GM23248 (cell line): Measurements from ENCODE around the gene ST6GALNAC3. TPM values are rescaled to one million over a fixed set of nuclear protein-coding genes. Genes with fewer than 3 reads are reported as not detected.

Experiments used
- DNase-seq: peaks from one replicate; pipeline ENCODE4 v3.0.0-alpha.2; 2015
- H2AFZ ChIP-seq: fragments of 200-600 bp; sonication (generic); 2 replicates; pipeline ENCODE4 v1.6.1; 2016; ENCODE audit warnings: antibody characterized with exemption
- H3F3A ChIP-seq: fragments of 200-600 bp; sonication (generic); 2 replicates; pipeline ENCODE4 v1.6.1; 2016; ENCODE audit warnings: mild to moderate bottlenecking, antibody characterized with exemption, mixed run types; ENCODE audit not compliant: insufficient read depth
- H3K27ac ChIP-seq: fragments of 200-600 bp; sonication (generic); 2 replicates; pipeline ENCODE4 v1.5.1; 2016; ENCODE audit warnings: mild to moderate bottlenecking
- H3K27me3 ChIP-seq: fragments of 200-600 bp; sonication (generic); replicated peaks from 2 replicates; pipeline ENCODE4 v1.6.1; 2016; ENCODE audit warnings: mild to moderate bottlenecking; ENCODE audit not compliant: insufficient read depth
- H3K36me3 ChIP-seq: fragments of 200-600 bp; sonication (generic); 2 replicates; pipeline ENCODE4 v1.6.1; 2016; ENCODE audit warnings: low read depth, mild to moderate bottlenecking
- H3K4me1 ChIP-seq: fragments of 200-600 bp; sonication (generic); 2 replicates; pipeline ENCODE4 v1.6.1; 2016; ENCODE audit warnings: mild to moderate bottlenecking; ENCODE audit not compliant: insufficient read depth
- H3K4me2 ChIP-seq: fragments of 200-600 bp; sonication (generic); one replicate; pipeline ENCODE4 v1.6.1; 2016; ENCODE audit warnings: mild to moderate bottlenecking; ENCODE audit not compliant: unreplicated experiment
- H3K4me3 ChIP-seq: fragments of 200-600 bp; sonication (generic); 2 replicates; pipeline ENCODE4 v1.5.1; 2016; ENCODE audit warnings: mild to moderate bottlenecking
- H3K79me2 ChIP-seq: fragments of 200-600 bp; sonication (generic); 2 replicates; pipeline ENCODE4 v1.6.1; 2016; ENCODE audit warnings: mild to moderate bottlenecking; ENCODE audit not compliant: insufficient read depth
- H3K9ac ChIP-seq: fragments of 200-600 bp; sonication (generic); 2 replicates; pipeline ENCODE4 v1.6.1; 2016; ENCODE audit warnings: mild to moderate bottlenecking
- H3K9me2 ChIP-seq: fragments of 200-600 bp; sonication (generic); 2 replicates; pipeline ENCODE4 v1.6.1; 2016; ENCODE audit warnings: mixed run types, mild to moderate bottlenecking, moderate library complexity; ENCODE audit not compliant: insufficient read depth
- H3K9me3 ChIP-seq: fragments of 200-600 bp; sonication (generic); one replicate; pipeline ENCODE4 v1.6.1; 2017; ENCODE audit warnings: low read depth
- H4K20me1 ChIP-seq: fragments of 200-600 bp; sonication (generic); 2 replicates; pipeline ENCODE4 v1.6.0; 2016; ENCODE audit not compliant: insufficient read depth
- EZH2 ChIP-seq: fragments of 200-600 bp; sonication (generic); IDR thresholded peaks from 2 replicates; pipeline ENCODE4 v1.6.1; 2018; ENCODE audit warnings: antibody characterized with exemption, mild to moderate bottlenecking; ENCODE audit not compliant: insufficient read depth, poor library complexity, severe bottlenecking
- EZH2phosphoT487 ChIP-seq: fragments of 200-600 bp; sonication (generic); IDR thresholded peaks from 2 replicates; pipeline ENCODE4 v1.6.1; 2018; ENCODE audit warnings: antibody characterized with exemption, moderate library complexity, mild to moderate bottlenecking, low read depth; ENCODE audit not compliant: insufficient read depth
- WGBS, 2 experiments: methylation state at CpG; one replicate each; pipeline ENCODE4 v1.1.6; 2015 to 2017; ENCODE audit warnings: low lambda C conversion rate in 2 of 2, low coverage in 1 of 2; ENCODE audit errors: missing lambda C conversion rate in 2 of 2; 5-methylcytosine and 5-hydroxymethylcytosine counted together
- in situ Hi-C: fragments of 300-500 bp; cut with MboI; formaldehyde crosslinking; loops from 2 replicates; pipeline ENCODE4 v1.15.0; 2020
- polyA plus RNA-seq: library from polyadenylated mRNA; unstranded; fragments of >200 nt; fragmentation: Nextera tagmentation; extraction: Ambion mirVana; gene quantifications from 2 replicates; pipeline ENCODE4 v1.2.1, GENCODE V29; 2016
- total RNA-seq: library from RNA; depleted of rRNA; stranded (reverse); fragments of >200 nt; shearing (Covaris generic); gene quantifications from 2 replicates; pipeline ENCODE4 v1.2.3, GENCODE V29; 2014

Gene ST6GALNAC3
- total and polyA plus RNA-seq, 2 experiments from 2014 or later = not detected

DNA sequence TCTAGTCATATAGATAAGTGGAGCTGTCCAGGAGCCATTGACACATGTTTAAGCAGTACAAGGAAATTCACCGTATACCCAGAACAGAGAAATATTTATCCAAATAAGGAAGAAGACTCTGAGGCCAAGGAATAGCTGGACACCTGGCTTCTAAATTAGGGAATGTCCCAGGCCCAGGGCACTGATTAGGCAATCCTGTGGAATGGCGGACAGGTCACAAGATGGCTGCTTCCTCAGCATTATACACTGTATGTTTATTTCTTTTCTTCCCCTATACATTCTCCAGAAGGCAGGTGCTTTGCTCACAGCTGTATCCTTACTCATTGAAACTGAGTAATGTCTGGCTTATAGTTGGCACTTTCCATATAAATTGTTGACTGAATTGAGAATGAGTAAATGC is 59.4 kb downstream of the ST6GALNAC3 start:
- in situ Hi-C loops = no loop called here
- 81 to 83% methylated on average over 2 of the region's 2 CpGs for WGBS, 2 experiments
- H3K36me3 ChIP-seq = no peaks in the 10 kb centered on the region
- H3K79me2 ChIP-seq = no peaks in the 10 kb centered on the region
- H2AFZ ChIP-seq = no peak overlapping the region
- TF ChIP-seq EZH2 = no peak
- no peak for TF ChIP-seq EZH2phosphoT487
- 0 out of 2 replicates have a peak, but pooled peaks cover 21% of the 10 kb centered on the region for H3K27me3 ChIP-seq
- no peaks in the 10 kb centered on the region for H3F3A ChIP-seq
- DNase-seq = no peak
- H3K9me3 ChIP-seq = no peaks in the 10 kb centered on the region
- no peak overlapping the region for H3K27ac ChIP-seq
- H4K20me1 ChIP-seq = no peaks in the 10 kb centered on the region
- no peaks in the 10 kb centered on the region for H3K9me2 ChIP-seq
- no peak overlapping the region for H3K4me2 ChIP-seq
- H3K4me3 ChIP-seq = no peak overlapping the region
- H3K9ac ChIP-seq = no peak overlapping the region
- no peaks in the 10 kb centered on the region for H3K4me1 ChIP-seq

GRCh38 chr1:76135835-76136234 is 61.3 kb downstream of the ST6GALNAC3 start:
- Histone ChIP-seq H3K79me2 (no peaks in the 10 kb centered on the region), H3K9ac (no peak overlapping the region), H3K4me1 (no peaks in the 10 kb centered on the region), H3K9me3 (no peaks in the 10 kb centered on the region), H3K9me2 (no peaks in the 10 kb centered on the region), H3K4me2 (no peak overlapping the region), H3K36me3 (no peaks in the 10 kb centered on the region), H3K4me3 (no peak overlapping the region), H2AFZ (no peak overlapping the region), H3F3A (no peaks in the 10 kb centered on the region), H3K27ac (no peak overlapping the region), H3K27me3 (0 out of 2 replicates have a peak, but pooled peaks cover 21% of the 10 kb centered on the region), H4K20me1 (no peaks in the 10 kb centered on the region)
- TF ChIP-seq EZH2 (no peak), EZH2phosphoT487 (no peak)
- no peak for DNase-seq
- in situ Hi-C loops = no loop called here
- 46 to 50% methylated on average over 3 of the region's 3 CpGs for WGBS, 2 experiments

GRCh38 chr1:76136894-76137293 is 62.3 kb downstream of the ST6GALNAC3 start:
- Histone ChIP-seq H3K9me3 (no peaks in the 10 kb centered on the region), H3K9me2 (no peaks in the 10 kb centered on the region), H3K4me2 (no peak overlapping the region), H4K20me1 (no peaks in the 10 kb centered on the region), H2AFZ (no peak overlapping the region), H3K27me3 (0 out of 2 replicates have a peak, but pooled peaks cover 21% of the 10 kb centered on the region), H3K4me3 (no peak overlapping the region), H3K4me1 (no peaks in the 10 kb centered on the region), H3K9ac (no peak overlapping the region), H3K36me3 (no peaks in the 10 kb centered on the region), H3K27ac (no peak overlapping the region), H3K79me2 (no peaks in the 10 kb centered on the region), H3F3A (no peaks in the 10 kb centered on the region)
- WGBS, 2 experiments = 49 to 54% methylated on average over 3 of the region's 3 CpGs
- no peak for DNase-seq
- TF ChIP-seq EZH2phosphoT487 (no peak), EZH2 (no peak)
- in situ Hi-C loops = no loop called here

DNA sequence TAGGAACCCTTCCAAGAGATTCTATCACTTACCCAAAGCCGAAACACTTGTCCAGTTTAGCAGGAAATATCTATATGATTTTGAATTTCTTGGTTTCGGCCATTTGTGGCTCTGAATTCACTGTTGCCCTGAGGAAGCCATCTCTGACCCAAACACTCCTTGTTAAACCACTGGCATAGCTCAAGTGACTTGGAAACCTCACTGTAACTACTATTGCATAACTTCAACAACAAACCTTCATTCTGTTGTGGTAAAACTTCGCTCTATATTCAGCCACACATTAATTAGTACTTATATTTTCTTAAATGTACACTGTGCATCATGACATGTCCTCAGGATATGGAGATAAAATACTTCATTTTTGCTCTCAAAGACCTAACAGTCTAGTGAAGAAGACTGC is 63.2 kb downstream of the ST6GALNAC3 start:
- Histone ChIP-seq H3K79me2 (no peaks in the 10 kb centered on the region), H3K9me3 (no peaks in the 10 kb centered on the region), H3K27me3 (0 out of 2 replicates have a peak, but pooled peaks cover 21% of the 10 kb centered on the region), H3K4me3 (no peak overlapping the region), H3F3A (no peaks in the 10 kb centered on the region), H3K4me2 (no peak overlapping the region), H4K20me1 (no peaks in the 10 kb centered on the region), H3K36me3 (no peaks in the 10 kb centered on the region), H3K4me1 (no peaks in the 10 kb centered on the region), H3K27ac (no peak overlapping the region), H3K9me2 (no peaks in the 10 kb centered on the region), H3K9ac (no peak overlapping the region), H2AFZ (no peak overlapping the region)
- 31 to 32% methylated on average over 3 of the region's 3 CpGs for WGBS, 2 experiments
- no peak for DNase-seq
- TF ChIP-seq EZH2 = no peak
- in situ Hi-C loops = no loop called here

DNA sequence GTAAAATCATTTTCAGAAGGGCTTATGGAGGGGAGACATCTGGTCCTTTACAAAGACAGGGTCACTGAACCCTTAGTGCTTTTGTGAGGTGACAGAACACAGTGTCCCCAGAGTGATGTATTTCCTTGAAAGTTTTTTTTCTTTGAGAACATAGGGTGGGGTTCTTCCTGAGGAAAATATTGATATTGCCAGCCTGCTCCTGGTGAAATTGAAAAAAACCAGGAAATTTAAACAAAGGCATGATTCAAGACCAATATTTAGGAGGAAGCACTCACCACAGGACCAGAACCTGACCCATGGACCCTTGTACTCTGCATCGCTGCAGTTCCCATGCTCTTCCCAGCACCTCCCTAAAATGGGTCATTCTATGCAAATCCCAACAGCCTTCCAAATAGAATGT is 63.7 kb downstream of the ST6GALNAC3 start:
- Histone ChIP-seq H3K4me3 (no peak overlapping the region), H3K36me3 (no peaks in the 10 kb centered on the region), H3K9me2 (no peaks in the 10 kb centered on the region), H3K79me2 (no peaks in the 10 kb centered on the region), H3K4me2 (no peak overlapping the region), H3K9me3 (no peaks in the 10 kb centered on the region), H4K20me1 (no peaks in the 10 kb centered on the region), H3K27me3 (0 out of 2 replicates have a peak, but pooled peaks cover 21% of the 10 kb centered on the region), H3K9ac (no peak overlapping the region), H2AFZ (no peak overlapping the region), H3K27ac (no peak overlapping the region), H3K4me1 (no peaks in the 10 kb centered on the region), H3F3A (no peaks in the 10 kb centered on the region)
- DNase-seq = no peak
- TF ChIP-seq EZH2 (no peak), EZH2phosphoT487 (no peak)
- WGBS, 2 experiments = 90 to 93% methylated on average over 1 of the region's 1 CpG
- in situ Hi-C loops = no loop called here
